HepG2 (cell line): ENCODE results near the gene CALD1. TPM values are rescaled to one million over a fixed set of nuclear protein-coding genes. Genes with fewer than 3 reads are reported as not detected.
A peak's percentile ranks its signal among the peaks of the same experiment; 100 is the strongest.

Source experiments
- DMTF1 ChIP-seq: sonication (generic); formaldehyde crosslinking; IDR thresholded peaks from 2 replicates; pipeline ENCODE4 v1.4.0; 2020; ENCODE audit warnings: mild to moderate bottlenecking, missing genetic modification reagents
- FOXO1 ChIP-seq: sonication (generic); formaldehyde crosslinking; IDR thresholded peaks from 2 replicates; pipeline ENCODE4 v1.4.0; 2020; ENCODE audit warnings: missing genetic modification reagents
- LCORL ChIP-seq, 2 experiments: fragments of 450-650 bp in 1 of 2; sonication (generic) in 1 of 2; formaldehyde crosslinking in 1 of 2; IDR thresholded peaks; 2 replicates each; pipeline versions ENCODE4 v1.5.0 to v1.6.1; 2017 to 2020; ENCODE audit warnings: antibody characterized with exemption in 1 of 2, missing genetic modification reagents in 1 of 2
- NCOA1 ChIP-seq: sonication (generic); formaldehyde crosslinking; IDR thresholded peaks from 2 replicates; pipeline ENCODE4 v1.9.0; 2021; ENCODE audit warnings: missing genetic modification reagents
- PAX8 ChIP-seq: sonication (generic); formaldehyde crosslinking; IDR thresholded peaks from 2 replicates; pipeline ENCODE4 v1.8.0; 2022; ENCODE audit warnings: mild to moderate bottlenecking, missing genetic modification reagents, borderline replicate concordance
- RFX3 ChIP-seq: IDR thresholded peaks from 2 replicates; pipeline ENCODE4 v1.6.1; 2016; ENCODE audit warnings: missing biosample characterization, missing genetic modification reagents
- SOX13 ChIP-seq, 3 experiments: fragments of 450-650 bp in 1 of 3; sonication (generic) in 1 of 3; formaldehyde crosslinking in 1 of 3; IDR thresholded peaks in 2 of 3; conservative IDR thresholded peaks in 1 of 3; 2 replicates each; pipeline versions ENCODE4 v1.5.0 to v1.6.1; 2016 to 2020; ENCODE audit warnings: antibody characterized with exemption in 1 of 3, mild to moderate bottlenecking in 1 of 3, missing compliant biosample characterization in 1 of 3, missing genetic modification reagents in 1 of 3, moderate library complexity in 1 of 3
- SRY ChIP-seq: sonication (generic); formaldehyde crosslinking; IDR thresholded peaks from 2 replicates; pipeline ENCODE4 v1.8.0; 2022; ENCODE audit warnings: mild to moderate bottlenecking, missing genetic modification reagents
- STAG1 ChIP-seq: sonication (generic); formaldehyde crosslinking; IDR thresholded peaks from 2 replicates; pipeline ENCODE4 v1.4.0; 2020; ENCODE audit warnings: missing genetic modification reagents
- THAP9 ChIP-seq: sonication (generic); formaldehyde crosslinking; IDR thresholded peaks from 2 replicates; pipeline ENCODE4; 2020; ENCODE audit warnings: missing genetic modification reagents, mild to moderate bottlenecking, borderline replicate concordance
- ZBTB42 ChIP-seq: sonication (generic); formaldehyde crosslinking; IDR thresholded peaks from 2 replicates; pipeline ENCODE4 v1.5.0; 2020; ENCODE audit warnings: mild to moderate bottlenecking, missing genetic modification reagents
- ZNF10 ChIP-seq: sonication (generic); formaldehyde crosslinking; IDR thresholded peaks from 2 replicates; pipeline ENCODE4 v1.4.0; 2020; ENCODE audit warnings: mild to moderate bottlenecking, low read depth, missing genetic modification reagents, borderline replicate concordance
- ZNF224 ChIP-seq: sonication (generic); formaldehyde crosslinking; IDR thresholded peaks from 2 replicates; pipeline ENCODE4 v1.5.0; 2020; ENCODE audit warnings: mild to moderate bottlenecking, missing genetic modification reagents
- ZNF414 ChIP-seq: sonication (generic); formaldehyde crosslinking; IDR thresholded peaks from 2 replicates; pipeline ENCODE4 v1.5.0; 2020; ENCODE audit warnings: missing genetic modification reagents
- ZNF530 ChIP-seq: sonication (generic); formaldehyde crosslinking; IDR thresholded peaks from 2 replicates; pipeline ENCODE4 v1.5.0; 2020; ENCODE audit warnings: low read depth, mild to moderate bottlenecking, missing genetic modification reagents
- polyA plus RNA-seq, 8 experiments: library from polyadenylated mRNA; depleted of rRNA in 3 of 8; stranded (reverse) in 7 of 8; unstranded in 1 of 8; fragments of >200 nt; fragmentation: Illumina TruSeq in 4 of 8; extraction: Trizol in 4 of 8; gene quantifications; 2 replicates each; pipeline versions ENCODE4 v1.2.1 to v1.2.3, GENCODE V29; 2011 to 2016; ENCODE audit warnings: low read depth in 4 of 8, missing spikeins in 1 of 8, mixed read lengths in 1 of 8; ENCODE audit not compliant: insufficient read depth in 1 of 8
- total RNA-seq, 5 experiments: library from RNA; depleted of rRNA; stranded (reverse); fragments of >200 nt; fragmentation: Illumina TruSeq; extraction: Trizol; gene quantifications; 2 replicates each; pipeline ENCODE4 v1.2.3, GENCODE V29; 2016; ENCODE audit warnings: low read depth in 1 of 5
- TF ChIP-seq, protein P1 (sequence below): sonication (generic); formaldehyde crosslinking; IDR thresholded peaks from 2 replicates; pipeline ENCODE4 v1.8.1; 2023; ENCODE audit warnings: mild to moderate bottlenecking, missing genetic modification reagents
- TF ChIP-seq, protein P2 (sequence below): sonication (generic); formaldehyde crosslinking; IDR thresholded peaks from 2 replicates; pipeline ENCODE4 v1.5.0; 2020; ENCODE audit warnings: missing genetic modification reagents

Gene CALD1
- total and polyA plus RNA-seq, 2 of the 13 experiments (the other 11 are each of a cell fraction or from before 2014, with no cell fraction given): 53.0 to 112 TPM

- no peak for TF ChIP-seq LCORL (IDR thresholded peaks at IDR 0.05)
- peak; percentile 76 for TF ChIP-seq LCORL (CRISPR knock-in tag; IDR thresholded peaks at IDR 0.05)
- TF ChIP-seq ZNF224 (CRISPR knock-in tag): peak; percentile 88; the same call in 1 of the 2 replicates
- peak; percentile 85; the same call in 1 of the 2 replicates for TF ChIP-seq PAX8 (CRISPR knock-in tag)
- 0 out of 2 replicates have a peak, but pooled peaks have one; percentile 70 for TF ChIP-seq ZNF414 (CRISPR knock-in tag)
- TF ChIP-seq SOX13 (IDR thresholded peaks at IDR 0.05): no peak
- TF ChIP-seq SOX13 (CRISPR knock-in tag; conservative IDR thresholded peaks at IDR 0.05 in 1 of 2, IDR thresholded peaks at IDR 0.05 in 1 of 2): no peak
- peak; percentile 97 for TF ChIP-seq SRY (CRISPR knock-in tag)
- TF ChIP-seq, protein P1, sequence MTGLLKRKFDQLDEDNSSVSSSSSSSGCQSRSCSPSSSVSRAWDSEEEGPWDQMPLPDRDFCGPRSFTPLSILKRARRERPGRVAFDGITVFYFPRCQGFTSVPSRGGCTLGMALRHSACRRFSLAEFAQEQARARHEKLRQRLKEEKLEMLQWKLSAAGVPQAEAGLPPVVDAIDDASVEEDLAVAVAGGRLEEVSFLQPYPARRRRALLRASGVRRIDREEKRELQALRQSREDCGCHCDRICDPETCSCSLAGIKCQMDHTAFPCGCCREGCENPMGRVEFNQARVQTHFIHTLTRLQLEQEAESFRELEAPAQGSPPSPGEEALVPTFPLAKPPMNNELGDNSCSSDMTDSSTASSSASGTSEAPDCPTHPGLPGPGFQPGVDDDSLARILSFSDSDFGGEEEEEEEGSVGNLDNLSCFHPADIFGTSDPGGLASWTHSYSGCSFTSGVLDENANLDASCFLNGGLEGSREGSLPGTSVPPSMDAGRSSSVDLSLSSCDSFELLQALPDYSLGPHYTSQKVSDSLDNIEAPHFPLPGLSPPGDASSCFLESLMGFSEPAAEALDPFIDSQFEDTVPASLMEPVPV (CRISPR knock-in tag): no peak; the same call in 1 of the 2 replicates
- TF ChIP-seq RFX3 (CRISPR knock-in tag): peak; percentile 75
- TF ChIP-seq ZNF530 (CRISPR knock-in tag): no peak
- TF ChIP-seq THAP9 (CRISPR knock-in tag): peak; percentile 84; the same call in 1 of the 2 replicates
- TF ChIP-seq STAG1: peak; percentile 57
- TF ChIP-seq DMTF1 (CRISPR knock-in tag): peak; percentile 84; the same call in 1 of the 2 replicates
- no peak for TF ChIP-seq ZNF10 (CRISPR knock-in tag)
- 0 out of 2 replicates have a peak, but pooled peaks have one; percentile 61 for TF ChIP-seq NCOA1
- TF ChIP-seq FOXO1 (CRISPR knock-in tag): peak; percentile 32; the same call in 1 of the 2 replicates
- TF ChIP-seq, protein P2, sequence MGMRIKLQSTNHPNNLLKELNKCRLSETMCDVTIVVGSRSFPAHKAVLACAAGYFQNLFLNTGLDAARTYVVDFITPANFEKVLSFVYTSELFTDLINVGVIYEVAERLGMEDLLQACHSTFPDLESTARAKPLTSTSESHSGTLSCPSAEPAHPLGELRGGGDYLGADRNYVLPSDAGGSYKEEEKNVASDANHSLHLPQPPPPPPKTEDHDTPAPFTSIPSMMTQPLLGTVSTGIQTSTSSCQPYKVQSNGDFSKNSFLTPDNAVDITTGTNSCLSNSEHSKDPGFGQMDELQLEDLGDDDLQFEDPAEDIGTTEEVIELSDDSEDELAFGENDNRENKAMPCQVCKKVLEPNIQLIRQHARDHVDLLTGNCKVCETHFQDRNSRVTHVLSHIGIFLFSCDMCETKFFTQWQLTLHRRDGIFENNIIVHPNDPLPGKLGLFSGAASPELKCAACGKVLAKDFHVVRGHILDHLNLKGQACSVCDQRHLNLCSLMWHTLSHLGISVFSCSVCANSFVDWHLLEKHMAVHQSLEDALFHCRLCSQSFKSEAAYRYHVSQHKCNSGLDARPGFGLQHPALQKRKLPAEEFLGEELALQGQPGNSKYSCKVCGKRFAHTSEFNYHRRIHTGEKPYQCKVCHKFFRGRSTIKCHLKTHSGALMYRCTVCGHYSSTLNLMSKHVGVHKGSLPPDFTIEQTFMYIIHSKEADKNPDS (CRISPR knock-in tag): no peak
- TF ChIP-seq ZBTB42 (CRISPR knock-in tag): peak; percentile 33; the same call in 1 of the 2 replicates
These were observed 207.2 kb downstream of the CALD1 start, which contains the start of gene AGBL3 (continued) for GRCh38 chr7:134986363-134987251.
